HG02763 (cell line): ENCODE measurements around the gene CTNNA2.
A peak's percentile ranks its signal among the peaks of the same experiment; 100 is the strongest.

ENCODE experiments used
- ATAC-seq: cut with Tn5 transposase; IDR thresholded peaks from one replicate; pipeline ENCODE4 v1.9.1; 2021; ENCODE audit warnings: mild to moderate bottlenecking, moderate library complexity; ENCODE audit not compliant: unreplicated experiment

CTNNA2 gene

GRCh38 chr2:80506563-80506962, 993.7 kb downstream of the CTNNA2 start:
- no peak for ATAC-seq

DNA sequence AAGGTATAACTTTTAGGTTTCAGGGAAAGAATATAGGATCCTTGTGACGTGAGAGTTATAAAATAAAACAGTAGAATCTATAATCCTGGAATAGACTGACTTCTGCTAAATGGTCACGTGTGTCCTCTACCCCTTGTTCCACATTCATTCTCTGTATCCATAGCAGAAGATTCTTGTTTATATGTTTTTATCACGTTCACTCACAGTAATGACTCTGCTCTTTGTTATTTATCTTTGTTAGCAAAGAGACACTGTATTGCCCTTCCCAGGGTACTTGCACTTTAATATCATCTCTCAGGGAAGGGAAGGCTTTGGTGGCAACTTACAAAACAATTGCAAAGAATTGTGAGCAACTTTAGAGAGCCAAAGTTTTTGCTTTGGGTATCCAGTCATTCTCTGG, 997.9 kb downstream of the CTNNA2 start:
- ATAC-seq: no peak

- no peak for ATAC-seq
Observed at GRCh38 chr2:80515964-80516363, 1003.1 kb downstream of the CTNNA2 start.

DNA sequence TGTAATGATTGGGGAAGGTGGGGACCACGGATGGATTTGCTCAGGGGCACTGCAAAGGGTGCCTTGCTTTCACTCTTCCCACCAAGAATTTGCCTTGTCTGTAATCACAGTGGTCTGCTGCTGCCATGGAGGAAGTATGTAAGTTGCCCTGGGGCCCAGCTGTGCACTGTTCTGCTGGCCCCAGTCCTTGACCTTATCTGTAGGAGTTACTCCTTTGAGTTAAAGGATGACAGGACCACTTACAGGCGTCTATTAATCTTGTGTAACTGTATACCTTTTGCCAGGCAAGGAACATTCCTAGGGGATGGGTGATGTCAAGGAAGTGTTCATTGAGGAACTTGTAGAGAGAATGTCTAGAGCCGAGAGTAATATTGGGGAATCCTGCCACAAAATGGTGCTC, 1004.5 kb downstream of the CTNNA2 start:
- no peak for ATAC-seq

DNA sequence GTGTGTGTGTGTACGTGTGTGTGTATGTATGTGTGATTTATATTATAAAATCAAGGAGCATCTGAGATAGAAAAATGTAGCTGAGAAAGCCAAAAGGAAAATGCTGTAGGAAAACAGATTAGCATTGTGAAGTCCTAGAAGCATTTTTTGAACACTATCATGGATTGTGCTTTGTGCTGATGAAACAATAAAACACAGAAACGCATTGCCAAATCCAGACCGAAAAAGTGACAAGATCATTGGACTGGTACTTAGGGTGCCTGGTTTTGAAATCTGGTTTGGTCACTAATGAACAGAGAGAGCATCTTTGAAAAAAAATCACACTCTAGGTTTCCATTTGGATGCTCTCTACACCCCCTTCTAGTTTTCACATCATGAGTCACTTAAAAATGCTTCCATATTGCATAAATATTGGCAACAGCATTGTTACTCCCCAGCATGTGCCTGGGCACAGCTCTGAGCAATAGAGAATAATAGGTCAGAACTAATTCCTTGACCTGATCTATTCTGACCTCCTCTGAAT, 1006.3 kb downstream of the CTNNA2 start:
- ATAC-seq: no peak

GRCh38 chr2:80519699-80520291, 1006.9 kb downstream of the CTNNA2 start:
- ATAC-seq: no peak

DNA sequence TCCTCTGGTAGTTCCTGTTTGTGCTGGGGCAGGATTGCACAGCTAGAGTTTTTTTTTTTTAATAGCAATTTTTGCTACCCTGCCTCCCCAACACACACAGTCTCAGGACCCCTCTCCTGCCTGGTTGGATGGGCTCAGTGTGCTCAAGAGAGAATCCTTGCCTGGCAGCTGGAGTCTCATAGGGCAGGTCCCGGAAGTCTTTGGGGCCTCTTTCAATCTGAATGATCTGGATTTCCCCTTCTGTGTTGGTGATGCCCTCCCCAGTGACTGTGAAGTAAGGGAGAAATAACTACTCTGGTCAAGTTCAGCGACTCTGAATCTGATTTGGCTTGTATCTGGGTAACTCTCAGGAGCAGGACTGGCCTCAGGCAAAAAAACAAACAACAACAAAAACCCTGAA, 1012.3 kb downstream of the CTNNA2 start:
- peak; percentile 54 for ATAC-seq

DNA sequence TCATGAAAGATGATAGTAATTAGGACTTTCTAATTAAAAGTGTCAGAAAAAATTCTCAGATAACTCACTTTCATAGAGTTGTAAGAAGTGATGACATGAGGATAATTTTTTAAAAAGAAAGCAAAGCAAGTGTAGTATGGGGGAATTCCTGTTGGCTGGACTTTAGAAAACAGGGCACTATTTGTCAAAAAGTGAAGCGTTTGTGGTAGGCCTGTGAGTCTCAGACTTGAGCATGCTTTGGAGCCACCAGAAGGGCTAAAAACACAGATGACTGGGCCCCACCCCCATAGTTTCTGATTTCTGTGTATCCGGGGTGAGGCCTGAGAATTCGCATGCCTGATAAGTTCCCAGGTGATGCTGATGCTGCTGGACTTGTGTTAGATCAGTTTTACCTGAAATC, 1014.3 kb downstream of the CTNNA2 start:
- no peak for ATAC-seq

- ATAC-seq: no peak
Observed at GRCh38 chr2:80529466-80530165, 1016.8 kb downstream of the CTNNA2 start.

DNA sequence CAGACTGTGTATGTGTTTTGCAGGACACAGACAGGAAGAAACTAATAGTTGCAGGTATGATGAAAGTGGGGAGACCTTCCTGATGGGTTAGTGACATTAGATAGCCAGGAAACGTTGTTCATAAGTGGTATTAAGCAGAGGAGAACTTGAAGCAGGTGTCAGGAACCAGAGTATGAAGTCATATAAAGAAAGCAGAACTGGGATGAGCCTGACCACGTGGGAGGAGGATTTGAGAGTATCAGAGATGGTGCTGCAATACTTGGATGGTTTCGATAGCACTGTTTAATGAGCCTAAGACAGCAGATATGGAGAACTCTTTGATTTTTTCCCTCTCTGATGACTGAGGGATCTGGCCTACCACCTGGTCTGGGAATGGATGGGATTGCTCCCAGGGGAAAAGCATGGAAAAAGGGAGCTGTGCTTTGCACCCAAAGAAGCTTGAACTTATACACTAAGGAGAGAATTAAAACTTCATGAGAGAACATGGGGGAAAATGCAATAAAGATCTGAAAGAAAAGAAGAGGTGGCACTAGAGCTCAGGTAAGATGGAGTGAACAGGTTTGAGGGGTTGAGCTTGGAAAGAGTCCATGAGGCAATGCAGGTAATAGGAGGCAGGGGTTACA, 1017.7 kb downstream of the CTNNA2 start:
- no peak for ATAC-seq

GRCh38 chr2:80531319-80531718, 1018.5 kb downstream of the CTNNA2 start:
- no peak for ATAC-seq

DNA sequence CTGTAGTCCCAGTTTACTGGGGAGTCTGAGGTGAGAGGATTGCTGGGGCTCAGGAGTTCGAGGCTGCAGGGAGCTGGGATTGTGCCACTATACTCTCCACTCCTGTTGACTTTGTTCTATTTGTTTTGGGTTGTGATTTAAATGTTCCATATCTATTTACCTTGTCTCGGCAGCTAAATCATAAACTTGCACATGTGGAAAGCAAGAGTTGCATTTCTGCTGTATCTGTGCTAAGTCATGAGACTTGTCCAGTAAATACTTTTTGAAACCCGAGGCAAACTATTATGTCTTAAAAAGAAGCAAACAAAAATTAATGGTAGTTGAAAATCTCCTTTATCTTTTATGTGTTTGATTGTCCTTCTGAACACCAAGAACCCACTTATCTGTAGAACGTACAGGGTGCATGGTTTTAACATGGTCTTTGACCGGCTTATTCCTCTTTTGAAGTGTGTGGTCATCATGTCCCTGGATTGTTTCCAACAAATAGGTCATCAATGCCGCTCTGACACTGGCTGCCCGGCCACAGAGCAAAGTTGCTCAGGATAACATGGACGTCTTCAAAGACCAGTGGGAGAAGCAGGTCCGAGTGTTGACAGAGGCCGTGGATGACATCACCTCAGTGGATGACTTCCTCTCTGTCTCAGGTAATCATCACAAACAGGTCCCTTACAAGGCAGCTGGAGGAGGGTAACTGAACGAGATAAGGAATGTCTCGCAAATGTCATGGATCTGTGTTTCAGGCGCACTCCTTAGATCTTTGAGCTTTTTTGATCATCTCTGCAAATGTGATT, 1032.8 kb downstream of the CTNNA2 start:
- no peak for ATAC-seq

GRCh38 chr2:80546766-80547165, 1033.9 kb downstream of the CTNNA2 start:
- no peak for ATAC-seq

- no peak for ATAC-seq
Observed at GRCh38 chr2:80547344-80547743, 1034.5 kb downstream of the CTNNA2 start.

GRCh38 chr2:80548469-80548868, 1035.6 kb downstream of the CTNNA2 start:
- ATAC-seq: no peak

DNA sequence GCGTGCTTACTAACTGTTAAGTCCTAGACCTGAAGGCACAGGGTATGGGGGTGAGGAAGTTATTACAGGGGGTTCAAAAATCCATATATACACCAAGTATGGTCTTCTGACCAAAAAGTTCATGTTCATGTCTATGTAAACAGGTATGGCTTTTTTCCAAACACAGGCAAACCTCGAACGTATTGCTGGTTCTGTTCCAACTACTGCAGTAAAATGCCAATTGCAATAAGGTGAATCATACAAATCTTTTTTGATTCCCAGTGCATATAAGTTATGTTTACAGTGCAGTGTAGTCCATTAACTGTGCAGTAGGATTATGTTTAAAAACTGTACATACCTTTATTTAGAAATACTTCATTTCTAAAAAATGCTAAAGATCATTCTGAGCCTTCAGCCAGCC, 1037.0 kb downstream of the CTNNA2 start:
- ATAC-seq: no peak

- ATAC-seq: no peak
Observed at GRCh38 chr2:80560326-80560725, 1047.5 kb downstream of the CTNNA2 start.

- no peak for ATAC-seq
Observed at GRCh38 chr2:80568011-80568410, 1055.2 kb downstream of the CTNNA2 start.

GRCh38 chr2:80573167-80573566, 1060.3 kb downstream of the CTNNA2 start:
- no peak for ATAC-seq

- ATAC-seq: no peak
Observed at GRCh38 chr2:80573950-80574349, 1061.1 kb downstream of the CTNNA2 start.

DNA sequence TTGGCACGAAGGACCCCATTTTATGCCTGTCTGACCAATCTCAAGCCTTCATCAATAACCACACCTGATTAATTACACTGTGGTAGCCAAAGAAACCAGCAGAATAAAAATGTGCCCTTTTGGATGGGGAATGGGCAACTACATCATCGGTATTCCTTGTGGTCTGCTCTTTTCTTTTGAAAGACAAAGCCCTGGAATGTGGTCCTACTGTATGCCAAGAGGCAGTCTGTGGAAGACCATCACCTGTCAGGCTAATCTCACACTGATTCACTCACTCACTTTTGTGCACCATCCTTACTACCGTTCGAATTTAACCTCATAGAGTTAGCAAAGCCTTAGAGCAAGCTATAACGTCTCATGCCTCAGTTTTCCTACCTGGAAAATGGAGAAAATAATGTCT, 1066.9 kb downstream of the CTNNA2 start:
- no peak for ATAC-seq
